Measurements from ENCODE around the gene NCAM2.

DNA sequence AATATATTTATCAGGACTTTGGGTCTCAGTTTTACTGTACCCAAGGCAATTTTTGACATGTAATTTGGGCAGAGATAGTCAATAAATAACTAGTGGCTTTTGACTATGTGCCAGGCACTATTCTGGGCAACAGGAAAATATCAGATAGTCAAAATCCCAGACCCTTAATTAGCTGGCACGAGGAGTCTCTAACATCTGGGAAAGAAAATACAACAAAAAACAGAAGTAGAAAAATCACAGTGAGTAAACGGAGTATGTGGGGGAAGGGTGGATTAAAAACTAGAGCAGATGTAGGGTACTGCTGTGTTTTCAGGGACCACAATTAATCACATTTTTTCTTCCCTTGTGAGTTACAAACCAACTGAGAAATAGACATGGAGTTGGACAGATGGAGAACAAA, 217.8 kb downstream of the NCAM2 start:
- no peak for TF ChIP-seq TAF1 (IDR thresholded peaks at IDR 0.05; ENCODE audit: low read depth)
- TF ChIP-seq, protein P1, sequence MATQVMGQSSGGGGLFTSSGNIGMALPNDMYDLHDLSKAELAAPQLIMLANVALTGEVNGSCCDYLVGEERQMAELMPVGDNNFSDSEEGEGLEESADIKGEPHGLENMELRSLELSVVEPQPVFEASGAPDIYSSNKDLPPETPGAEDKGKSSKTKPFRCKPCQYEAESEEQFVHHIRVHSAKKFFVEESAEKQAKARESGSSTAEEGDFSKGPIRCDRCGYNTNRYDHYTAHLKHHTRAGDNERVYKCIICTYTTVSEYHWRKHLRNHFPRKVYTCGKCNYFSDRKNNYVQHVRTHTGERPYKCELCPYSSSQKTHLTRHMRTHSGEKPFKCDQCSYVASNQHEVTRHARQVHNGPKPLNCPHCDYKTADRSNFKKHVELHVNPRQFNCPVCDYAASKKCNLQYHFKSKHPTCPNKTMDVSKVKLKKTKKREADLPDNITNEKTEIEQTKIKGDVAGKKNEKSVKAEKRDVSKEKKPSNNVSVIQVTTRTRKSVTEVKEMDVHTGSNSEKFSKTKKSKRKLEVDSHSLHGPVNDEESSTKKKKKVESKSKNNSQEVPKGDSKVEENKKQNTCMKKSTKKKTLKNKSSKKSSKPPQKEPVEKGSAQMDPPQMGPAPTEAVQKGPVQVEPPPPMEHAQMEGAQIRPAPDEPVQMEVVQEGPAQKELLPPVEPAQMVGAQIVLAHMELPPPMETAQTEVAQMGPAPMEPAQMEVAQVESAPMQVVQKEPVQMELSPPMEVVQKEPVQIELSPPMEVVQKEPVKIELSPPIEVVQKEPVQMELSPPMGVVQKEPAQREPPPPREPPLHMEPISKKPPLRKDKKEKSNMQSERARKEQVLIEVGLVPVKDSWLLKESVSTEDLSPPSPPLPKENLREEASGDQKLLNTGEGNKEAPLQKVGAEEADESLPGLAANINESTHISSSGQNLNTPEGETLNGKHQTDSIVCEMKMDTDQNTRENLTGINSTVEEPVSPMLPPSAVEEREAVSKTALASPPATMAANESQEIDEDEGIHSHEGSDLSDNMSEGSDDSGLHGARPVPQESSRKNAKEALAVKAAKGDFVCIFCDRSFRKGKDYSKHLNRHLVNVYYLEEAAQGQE (IDR thresholded peaks at IDR 0.05; ENCODE audit: low read depth) = no peak
- TF ChIP-seq CREB1 (IDR thresholded peaks at IDR 0.05; ENCODE audit: low read depth) = no peak
- no peak for TF ChIP-seq YY1 (IDR thresholded peaks at IDR 0.05; ENCODE audit: low read depth)
- TF ChIP-seq RAD21 (IDR thresholded peaks at IDR 0.05; ENCODE audit: low read depth) = no peak
- no peak for TF ChIP-seq FOXM1 (IDR thresholded peaks at IDR 0.05; ENCODE audit: borderline replicate concordance, low read depth)
- TF ChIP-seq NFIC (IDR thresholded peaks at IDR 0.05) = no peak
- TF ChIP-seq, protein P2, sequence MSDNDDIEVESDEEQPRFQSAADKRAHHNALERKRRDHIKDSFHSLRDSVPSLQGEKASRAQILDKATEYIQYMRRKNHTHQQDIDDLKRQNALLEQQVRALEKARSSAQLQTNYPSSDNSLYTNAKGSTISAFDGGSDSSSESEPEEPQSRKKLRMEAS (IDR thresholded peaks at IDR 0.05) = no peak
- TF ChIP-seq EP300 (IDR thresholded peaks at IDR 0.05; ENCODE audit: borderline replicate concordance) = no peak
- TF ChIP-seq, protein P3, sequence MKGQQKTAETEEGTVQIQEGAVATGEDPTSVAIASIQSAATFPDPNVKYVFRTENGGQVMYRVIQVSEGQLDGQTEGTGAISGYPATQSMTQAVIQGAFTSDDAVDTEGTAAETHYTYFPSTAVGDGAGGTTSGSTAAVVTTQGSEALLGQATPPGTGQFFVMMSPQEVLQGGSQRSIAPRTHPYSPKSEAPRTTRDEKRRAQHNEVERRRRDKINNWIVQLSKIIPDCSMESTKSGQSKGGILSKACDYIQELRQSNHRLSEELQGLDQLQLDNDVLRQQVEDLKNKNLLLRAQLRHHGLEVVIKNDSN (IDR thresholded peaks at IDR 0.05) = no peak
